GM18505 (cell line): ENCODE measurements around the gene ATRNL1.

Experiments
- ATAC-seq: cut with Tn5 transposase; IDR thresholded peaks from one replicate; pipeline ENCODE4 v1.9.1; 2021; ENCODE audit not compliant: unreplicated experiment
- POLR2A ChIP-seq: IDR thresholded peaks from 4 replicates; pipeline ENCODE4 v1.6.1; 2011; ENCODE audit warnings: borderline replicate concordance; ENCODE audit not compliant: insufficient read depth, insufficient read length; ENCODE audit errors: extremely low read depth

ATRNL1 gene

GRCh38 chr10:115935731-115936130 is 842.6 kb downstream of the ATRNL1 start:
- no peak for TF ChIP-seq POLR2A
- no peak for ATAC-seq

- ATAC-seq, result no peak
- TF ChIP-seq POLR2A, result no peak
These were observed 844.0 kb downstream of the ATRNL1 start for GRCh38 chr10:115936926-115937767.

- ATAC-seq, result no peak
- TF ChIP-seq POLR2A, result no peak
These were observed 844.5 kb downstream of the ATRNL1 start for GRCh38 chr10:115937768-115938056.

GRCh38 chr10:115939101-115939854 is 846.1 kb downstream of the ATRNL1 start:
- no peak for ATAC-seq
- TF ChIP-seq POLR2A, result no peak

- no peak for ATAC-seq
- TF ChIP-seq POLR2A, result no peak
These were observed 848.2 kb downstream of the ATRNL1 start for GRCh38 chr10:115941361-115941771.

GRCh38 chr10:115942101-115942500 is 848.9 kb downstream of the ATRNL1 start:
- no peak for ATAC-seq
- no peak for TF ChIP-seq POLR2A

- TF ChIP-seq POLR2A, result no peak
- no peak for ATAC-seq
These were observed 851.4 kb downstream of the ATRNL1 start for GRCh38 chr10:115944538-115944937.

- ATAC-seq, result no peak
- TF ChIP-seq POLR2A, result no peak
These were observed 852.7 kb downstream of the ATRNL1 start for GRCh38 chr10:115945701-115946445.

GRCh38 chr10:115947104-115947503 is 853.9 kb downstream of the ATRNL1 start:
- TF ChIP-seq POLR2A, result no peak
- no peak for ATAC-seq

GRCh38 chr10:115948465-115948864 is 855.3 kb downstream of the ATRNL1 start:
- no peak for TF ChIP-seq POLR2A
- ATAC-seq, result no peak

- TF ChIP-seq POLR2A, result no peak
- ATAC-seq, result no peak
These were observed 856.2 kb downstream of the ATRNL1 start for GRCh38 chr10:115949282-115949844.

- ATAC-seq, result no peak
- TF ChIP-seq POLR2A, result no peak
These were observed 857.2 kb downstream of the ATRNL1 start for GRCh38 chr10:115950320-115950719.

- no peak for ATAC-seq
- no peak for TF ChIP-seq POLR2A
These were observed 858.1 kb downstream of the ATRNL1 start for GRCh38 chr10:115951242-115951641.
